ENCODE data around the gene KDM1A. TPM values are rescaled to one million over a fixed set of nuclear protein-coding genes. Genes with fewer than 3 reads are reported as not detected.

The KDM1A gene
- total RNA-seq, 1 experiment from 2014 or later, result 204 TPM

DNA sequence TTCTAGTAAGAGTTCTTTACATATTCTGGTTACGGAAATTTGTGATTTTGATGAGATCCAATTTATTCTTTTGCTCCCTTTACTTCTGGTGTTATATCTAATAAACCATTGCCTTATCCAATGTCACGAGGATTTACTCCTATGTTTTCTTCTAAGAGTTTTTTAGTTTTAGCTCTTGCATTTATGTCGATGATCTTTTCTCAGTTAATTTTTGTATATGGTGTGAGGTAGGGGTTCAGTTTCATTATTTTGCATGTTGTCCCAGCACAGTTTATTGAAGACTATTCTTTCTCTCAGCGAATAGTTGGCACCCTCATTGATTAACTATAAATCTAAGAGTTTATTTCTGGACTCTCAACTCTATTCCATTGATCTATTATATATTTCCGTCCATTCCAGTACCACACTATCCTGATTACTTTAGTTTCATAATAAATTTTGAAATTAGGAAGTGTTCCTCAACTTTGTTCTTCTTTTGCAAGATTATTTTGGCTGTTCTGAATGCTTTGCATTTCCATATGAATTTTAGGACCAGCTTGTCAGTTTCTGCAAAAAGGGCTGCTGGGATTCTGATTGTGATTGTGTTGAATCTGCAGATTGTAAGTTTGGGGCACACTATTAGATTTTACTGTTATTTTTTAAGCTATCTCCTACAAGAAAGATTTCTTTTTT, 4.0 kb downstream of the KDM1A start:
- H3K9me3 Mint-ChIP-seq, result peaks cover 23 to 25% of the 10 kb centered on the region in 2 experiments
- H3K56ac ChIP-seq (ENCODE audit: insufficient read length, low read depth, low read length), result no peak overlapping the region
- H3K14ac ChIP-seq (ENCODE audit: insufficient read depth, low read length), result no peak overlapping the region
- no peak for DNase-seq
- no peaks in the 10 kb centered on the region for H3K27me3 ChIP-seq (ENCODE audit: insufficient read depth, low read length)
- no peak overlapping the region for H4K5ac ChIP-seq (ENCODE audit: insufficient read length, low read depth, low read length)
- H3K9me3 ChIP-seq (ENCODE audit: control insufficient read depth, low read depth, low read length), result no peaks in the 10 kb centered on the region
- H3K36me3 Mint-ChIP-seq (ENCODE audit: insufficient read depth in 1 of 3, low read depth in 3 of 3), result peaks cover 24 to 45% (median 37%) of the 10 kb centered on the region in 3 experiments
- no peak overlapping the region for H3T11ph ChIP-seq (ENCODE audit: low read length)
- no peak overlapping the region for H2AK5ac ChIP-seq (ENCODE audit: insufficient read length, low read length)
- no peak overlapping the region for H3K27ac ChIP-seq (ENCODE audit: insufficient read length, low read depth, low read length)
- H3K4me2 ChIP-seq (ENCODE audit: insufficient read depth, insufficient read length, low read length), result no peak overlapping the region
- no peaks in the 10 kb centered on the region for H3K23me2 ChIP-seq (ENCODE audit: insufficient read length, low read depth, low read length, poor library complexity, severe bottlenecking)
- H4K20me1 ChIP-seq (ENCODE audit: control insufficient read depth, insufficient read depth, insufficient read length), result no peaks in the 10 kb centered on the region
- no peak overlapping the region for H4K8ac ChIP-seq (replicated peaks; ENCODE audit: insufficient read length, low read depth, low read length)
- no peaks in the 10 kb centered on the region for H3K4me1 ChIP-seq (ENCODE audit: insufficient read depth, low read length)
- no peak overlapping the region for H3K23ac ChIP-seq (ENCODE audit: insufficient read length, low read depth, low read length)
- WGBS (ENCODE audit: extremely low coverage, insufficient read length, low lambda C conversion rate), result no CpG with 5 or more reads among the region's 5 CpGs
- TF ChIP-seq, protein P1, sequence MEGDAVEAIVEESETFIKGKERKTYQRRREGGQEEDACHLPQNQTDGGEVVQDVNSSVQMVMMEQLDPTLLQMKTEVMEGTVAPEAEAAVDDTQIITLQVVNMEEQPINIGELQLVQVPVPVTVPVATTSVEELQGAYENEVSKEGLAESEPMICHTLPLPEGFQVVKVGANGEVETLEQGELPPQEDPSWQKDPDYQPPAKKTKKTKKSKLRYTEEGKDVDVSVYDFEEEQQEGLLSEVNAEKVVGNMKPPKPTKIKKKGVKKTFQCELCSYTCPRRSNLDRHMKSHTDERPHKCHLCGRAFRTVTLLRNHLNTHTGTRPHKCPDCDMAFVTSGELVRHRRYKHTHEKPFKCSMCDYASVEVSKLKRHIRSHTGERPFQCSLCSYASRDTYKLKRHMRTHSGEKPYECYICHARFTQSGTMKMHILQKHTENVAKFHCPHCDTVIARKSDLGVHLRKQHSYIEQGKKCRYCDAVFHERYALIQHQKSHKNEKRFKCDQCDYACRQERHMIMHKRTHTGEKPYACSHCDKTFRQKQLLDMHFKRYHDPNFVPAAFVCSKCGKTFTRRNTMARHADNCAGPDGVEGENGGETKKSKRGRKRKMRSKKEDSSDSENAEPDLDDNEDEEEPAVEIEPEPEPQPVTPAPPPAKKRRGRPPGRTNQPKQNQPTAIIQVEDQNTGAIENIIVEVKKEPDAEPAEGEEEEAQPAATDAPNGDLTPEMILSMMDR (conservative IDR thresholded peaks at IDR 0.05), result no peak
- H3K18ac ChIP-seq (ENCODE audit: insufficient read length, low read depth, low read length), result no peak overlapping the region
- H3K4ac ChIP-seq (ENCODE audit: low read depth, low read length), result no peak overlapping the region
- H3K79me1 ChIP-seq (ENCODE audit: insufficient read depth, low read depth, low read length, poor library complexity, severe bottlenecking), result no peaks in the 10 kb centered on the region
- no peak overlapping the region for H2BK5ac ChIP-seq (ENCODE audit: insufficient read length, low read length)
- no peak overlapping the region for H3K27ac Mint-ChIP-seq
- H3K4me3 Mint-ChIP-seq, result 0 out of 5 replicates have a peak overlapping the region, but pooled peaks of 1 of the 2 experiments have one; percentile 1
- H3K27me3 Mint-ChIP-seq (ENCODE audit: low read depth), result no peaks in the 10 kb centered on the region
- no peak overlapping the region for H2BK120ac ChIP-seq (ENCODE audit: low read depth, low read length, poor library complexity, severe bottlenecking)
- H2BK12ac ChIP-seq (ENCODE audit: insufficient read length, low read depth, low read length), result no peak overlapping the region
- H2BK20ac ChIP-seq (ENCODE audit: low read depth, low read length, poor library complexity, severe bottlenecking), result no peak overlapping the region
- no peak overlapping the region for H2AFZ ChIP-seq (ENCODE audit: low read length)
- H3K4me1 Mint-ChIP-seq, result peaks cover 32 to 43% of the 10 kb centered on the region in 2 experiments
- no peak overlapping the region for H2BK15ac ChIP-seq (ENCODE audit: low read depth, low read length)
- no peak overlapping the region for H4K91ac ChIP-seq (ENCODE audit: insufficient read length, low read depth, low read length)
- H3K9ac ChIP-seq (ENCODE audit: extremely low read depth, insufficient read length, low read length), result no peak overlapping the region
- H3K79me2 ChIP-seq (ENCODE audit: insufficient read depth, low read length), result peaks cover 80% of the 10 kb centered on the region

Data from H9 (cell line).